CD1c-positive myeloid dendritic cell (primary cell): ENCODE data around the gene PELI3.
A peak's percentile ranks its signal among the peaks of the same experiment; 100 is the strongest.
"Not testable (repeated sequence)": the region's sequence is repeated elsewhere in the genome, so short reads cannot be mapped to it uniquely, and the experiment has no call there.

Experiments
- DNase-seq: peaks from one replicate; pipeline ENCODE4 v3.0.0-alpha.2; 2016; ENCODE audit errors: extremely low spot score

Gene PELI3

DNA sequence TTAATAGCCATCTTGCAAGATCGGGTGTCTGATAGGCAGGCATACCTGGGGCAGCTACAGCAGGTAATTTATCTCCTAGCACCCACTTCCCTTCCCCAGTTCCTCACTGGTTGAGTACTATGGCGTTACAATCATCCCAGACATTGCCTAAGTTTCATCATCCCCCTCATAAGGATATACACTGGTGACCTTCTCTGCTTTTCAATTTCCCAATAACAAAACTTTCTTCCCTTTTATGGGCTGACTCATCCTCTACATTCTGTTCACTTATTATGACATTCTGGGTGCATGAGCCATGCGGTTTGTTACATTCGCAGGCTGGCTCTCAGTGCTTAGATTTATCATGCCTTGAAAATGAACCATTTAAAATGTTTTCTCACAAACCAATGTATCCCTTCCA lies 23.1 kb upstream of the PELI3 start:
- DNase-seq: peak; percentile 91

DNA sequence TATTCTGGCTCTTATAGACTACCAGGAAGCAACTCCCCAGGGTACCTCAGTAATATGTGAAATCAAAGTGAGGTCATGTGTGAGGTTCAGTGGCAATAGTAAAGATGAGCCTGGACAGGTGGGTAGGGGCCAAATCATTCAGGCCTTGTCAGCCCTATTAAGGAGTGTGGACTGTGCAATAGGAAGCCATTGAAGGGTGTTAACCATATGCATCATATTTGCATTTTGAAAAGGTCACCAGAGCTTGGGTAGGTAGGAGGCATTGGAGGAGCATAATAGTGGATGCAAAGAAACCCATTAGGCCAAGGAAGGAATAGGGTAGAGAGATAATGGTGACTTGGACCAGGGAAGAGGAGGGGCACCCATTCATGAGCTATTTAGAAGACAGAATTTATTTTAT lies 19.7 kb upstream of the PELI3 start:
- no peak for DNase-seq

DNA sequence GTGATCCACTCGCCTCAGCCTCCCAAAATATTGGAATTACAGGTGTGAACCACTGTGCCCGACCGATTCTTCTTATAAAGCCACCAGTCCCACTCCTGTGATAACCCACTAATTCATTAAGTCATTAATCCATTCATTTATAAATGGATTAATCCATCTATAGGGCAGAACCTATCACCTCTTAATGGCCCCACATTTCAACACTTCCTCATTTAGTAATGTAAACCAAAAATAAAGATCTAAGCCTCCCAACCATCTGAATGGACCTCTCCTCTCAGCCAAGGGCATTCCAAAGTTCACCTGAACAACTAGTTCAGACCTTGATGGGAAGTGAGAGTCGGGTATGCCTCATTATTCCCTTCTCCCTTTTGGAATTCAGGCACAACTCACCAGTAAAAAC lies 18.2 kb upstream of the PELI3 start:
- DNase-seq: no peak

DNA sequence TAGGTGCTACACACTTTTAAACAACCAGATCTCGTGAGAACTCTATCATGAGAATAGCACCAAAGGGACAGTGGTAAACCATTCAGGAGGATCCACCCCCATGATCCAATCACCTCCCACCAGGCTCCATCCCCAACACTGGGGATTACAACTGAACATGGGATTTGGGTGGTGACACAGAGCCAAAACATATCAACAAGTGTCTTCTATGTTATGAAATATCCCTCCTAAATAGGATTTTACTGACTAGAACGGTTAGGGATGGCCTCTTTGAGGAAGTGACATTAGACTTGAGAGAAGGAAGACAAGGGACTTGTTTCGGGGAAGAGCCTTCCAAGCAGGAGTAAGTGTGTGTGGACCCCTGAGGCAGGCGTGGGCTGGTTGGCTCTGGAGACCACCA lies 16.1 kb upstream of the PELI3 start:
- DNase-seq: peak; percentile 27

DNA sequence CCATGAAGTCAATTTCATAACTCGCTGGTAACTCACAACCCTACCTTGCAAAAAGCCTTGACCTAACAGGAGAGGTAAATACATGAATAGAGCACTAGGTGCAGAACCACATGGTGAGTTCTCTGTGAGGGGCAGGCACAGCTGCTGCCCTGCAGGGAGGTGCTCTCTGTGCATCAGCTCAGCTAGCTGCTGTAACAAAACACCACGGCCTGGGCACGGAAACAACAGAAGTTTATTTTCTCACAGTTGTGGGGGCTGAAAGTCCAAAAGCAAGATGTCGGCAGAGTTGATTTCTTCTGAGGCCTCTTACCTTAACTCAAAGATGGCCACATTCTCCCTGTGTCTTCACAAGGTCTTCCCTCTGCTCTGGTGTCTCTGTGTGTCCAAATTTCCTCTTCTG lies 15.0 kb upstream of the PELI3 start:
- no peak for DNase-seq

DNA sequence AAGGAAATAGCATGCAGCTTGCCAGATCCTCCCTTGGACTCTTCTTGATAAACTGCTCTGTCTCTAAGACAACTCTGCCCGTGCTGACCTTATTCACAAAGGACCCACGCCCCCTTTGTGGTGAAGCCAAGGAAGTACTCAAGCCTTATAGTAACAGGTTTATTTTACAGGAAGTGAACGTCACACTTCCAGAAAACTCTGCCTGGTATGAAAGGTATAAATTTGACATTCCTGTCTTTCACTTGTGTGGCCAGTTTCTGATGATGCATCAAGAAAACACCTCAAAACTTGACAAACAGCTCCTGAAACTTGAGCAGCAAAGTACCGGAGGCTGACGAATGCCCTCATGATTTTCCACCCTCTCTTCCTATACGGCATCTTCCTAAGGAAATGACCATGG lies 12.5 kb upstream of the PELI3 start:
- DNase-seq: no peak

DNA sequence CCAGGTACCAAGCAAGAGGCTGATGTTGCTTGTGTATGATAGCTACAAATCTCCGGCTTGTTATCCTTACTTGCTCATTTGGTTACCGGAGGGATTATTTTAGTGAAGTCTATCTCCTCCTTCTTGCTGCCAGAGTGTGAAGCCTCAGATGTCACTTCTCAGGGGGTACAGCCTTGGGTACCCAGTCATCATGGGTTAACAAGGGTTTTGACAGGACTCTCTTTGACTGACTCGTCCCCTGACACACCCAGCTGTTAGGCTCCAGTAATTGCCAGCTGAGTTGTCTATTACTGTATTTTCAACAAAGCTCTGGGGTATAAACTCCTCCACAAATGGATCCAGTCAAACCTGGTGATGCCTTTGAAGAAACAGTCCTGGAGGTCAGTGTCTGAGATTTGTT lies 11.9 kb upstream of the PELI3 start:
- DNase-seq: no peak

DNA sequence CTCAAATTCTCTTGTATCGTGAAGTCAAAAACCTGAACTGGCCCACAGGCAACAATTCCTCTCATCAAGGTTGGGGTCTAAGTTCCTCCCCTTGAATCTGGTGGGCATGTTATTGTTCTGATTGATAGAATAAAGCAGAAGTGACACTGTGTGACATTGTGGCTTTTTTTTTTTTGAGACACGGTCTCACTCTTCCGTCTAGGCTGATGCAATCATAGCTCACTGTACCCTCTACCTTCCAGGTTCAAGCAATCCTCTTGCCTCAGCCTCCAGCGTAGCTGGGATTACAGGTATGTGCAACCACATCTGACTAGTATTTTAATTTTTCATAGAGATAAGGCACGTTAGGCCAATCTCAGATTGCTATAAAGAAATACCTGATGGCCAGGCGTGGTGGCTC lies 8.9 kb upstream of the PELI3 start:
- DNase-seq: peak; percentile 42

DNA sequence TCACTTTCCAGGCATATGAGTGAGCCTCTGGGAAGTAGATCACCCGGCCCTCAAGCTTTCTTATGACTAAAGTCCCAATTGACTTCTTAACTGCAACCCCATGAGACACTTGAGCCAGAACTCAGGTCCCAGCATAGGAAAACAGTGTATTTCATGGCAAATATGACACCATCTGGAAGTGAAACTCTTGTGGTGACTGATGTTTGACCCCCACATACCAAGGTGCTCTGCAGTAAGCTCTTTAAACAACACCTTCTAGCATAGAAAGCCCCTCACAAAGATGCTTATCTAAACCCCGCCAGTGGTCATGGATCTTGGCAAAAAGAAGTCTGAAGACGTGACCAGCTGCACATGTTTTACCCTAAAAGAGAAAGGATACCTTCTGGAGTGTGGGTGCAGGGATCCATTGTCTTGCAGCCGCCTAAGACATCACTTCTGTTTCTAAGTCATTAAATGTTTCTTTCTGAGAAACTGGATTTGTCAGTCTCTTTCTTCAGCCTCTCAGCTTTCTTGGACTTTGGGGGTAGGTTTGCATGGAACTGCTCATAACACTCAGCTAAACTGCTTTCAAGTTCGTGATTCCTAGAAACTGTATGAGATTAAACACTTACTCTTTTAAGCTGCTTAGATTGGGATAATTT lies 7.4 kb upstream of the PELI3 start:
- DNase-seq: peak; percentile 64

DNA sequence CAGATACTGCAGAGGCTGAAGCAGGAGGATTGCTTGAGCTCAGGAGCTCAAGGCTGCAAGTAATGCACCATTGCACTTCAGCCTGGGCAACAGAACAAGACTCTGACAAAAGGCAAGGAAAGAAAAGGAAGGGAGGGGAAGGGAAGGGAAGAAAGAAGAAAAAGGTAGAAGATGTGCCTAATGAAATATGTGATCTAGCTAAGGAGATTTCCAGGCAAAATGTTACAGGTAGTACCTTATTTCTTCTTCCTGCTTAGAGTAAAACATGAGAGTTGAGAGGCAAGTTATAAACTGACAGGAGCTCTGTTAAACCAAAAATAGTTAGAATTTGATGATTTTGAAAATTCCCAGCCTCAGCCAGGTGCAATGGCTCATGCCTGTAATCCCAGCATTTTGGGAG lies 4.7 kb upstream of the PELI3 start:
- DNase-seq: no peak

DNA sequence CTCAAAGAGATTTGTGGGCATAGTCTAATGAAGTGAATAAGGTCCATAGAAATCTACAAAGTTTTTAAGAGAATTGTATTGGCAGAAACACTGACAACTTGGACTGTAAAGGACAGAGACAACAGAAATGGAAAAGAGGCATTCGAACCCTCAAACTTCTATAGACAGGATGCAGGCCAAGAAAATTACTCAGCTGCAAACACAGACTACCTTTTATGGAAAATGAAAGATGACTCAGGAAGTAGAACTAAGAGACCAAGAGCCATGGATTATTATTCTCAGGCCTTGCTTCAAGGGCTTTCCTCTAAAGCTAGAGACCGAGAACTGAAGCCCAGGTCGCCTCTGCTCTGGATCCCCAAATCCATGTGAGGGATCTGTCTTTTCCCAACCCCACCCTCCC lies 3.8 kb upstream of the PELI3 start:
- DNase-seq: no peak

DNA sequence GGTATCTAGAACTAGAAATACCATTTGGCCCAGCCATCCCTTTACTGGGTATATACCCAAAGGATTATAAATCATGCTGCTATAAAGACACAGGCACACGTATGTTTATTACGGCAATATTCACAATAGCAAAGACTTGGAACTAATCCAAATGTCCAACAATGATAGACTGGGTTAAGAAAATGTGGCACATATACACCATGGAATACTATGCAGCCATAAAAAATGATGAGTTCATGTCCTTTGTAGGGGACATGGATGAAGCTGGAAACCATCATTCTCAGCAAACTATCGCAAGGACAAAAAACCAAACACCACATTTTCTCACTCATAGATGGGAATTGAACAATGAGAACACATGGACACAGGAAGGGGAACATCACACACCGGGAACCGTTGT lies 2.6 kb upstream of the PELI3 start:
- DNase-seq: not testable (repeated sequence)

DNA sequence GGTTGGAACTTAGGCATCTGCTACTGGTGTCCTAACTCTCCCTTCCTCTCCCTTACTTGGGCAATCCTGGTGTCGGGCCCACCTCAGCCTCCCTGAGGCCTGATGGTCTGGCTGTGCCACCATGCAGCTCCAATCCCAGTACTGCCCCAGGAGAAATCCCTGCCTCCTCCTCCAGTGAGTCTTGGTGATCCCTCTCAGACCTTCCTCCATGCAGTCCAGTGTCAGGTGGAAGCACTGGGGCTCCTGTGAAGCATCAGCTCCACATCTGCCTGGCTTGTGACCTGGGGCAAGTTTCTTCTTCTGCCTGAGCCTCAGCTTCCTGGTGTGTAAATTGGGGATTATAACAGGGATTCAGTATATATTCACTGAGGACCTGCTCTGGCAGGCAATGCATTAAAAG lies 1.8 kb upstream of the PELI3 start:
- no peak for DNase-seq

DNA sequence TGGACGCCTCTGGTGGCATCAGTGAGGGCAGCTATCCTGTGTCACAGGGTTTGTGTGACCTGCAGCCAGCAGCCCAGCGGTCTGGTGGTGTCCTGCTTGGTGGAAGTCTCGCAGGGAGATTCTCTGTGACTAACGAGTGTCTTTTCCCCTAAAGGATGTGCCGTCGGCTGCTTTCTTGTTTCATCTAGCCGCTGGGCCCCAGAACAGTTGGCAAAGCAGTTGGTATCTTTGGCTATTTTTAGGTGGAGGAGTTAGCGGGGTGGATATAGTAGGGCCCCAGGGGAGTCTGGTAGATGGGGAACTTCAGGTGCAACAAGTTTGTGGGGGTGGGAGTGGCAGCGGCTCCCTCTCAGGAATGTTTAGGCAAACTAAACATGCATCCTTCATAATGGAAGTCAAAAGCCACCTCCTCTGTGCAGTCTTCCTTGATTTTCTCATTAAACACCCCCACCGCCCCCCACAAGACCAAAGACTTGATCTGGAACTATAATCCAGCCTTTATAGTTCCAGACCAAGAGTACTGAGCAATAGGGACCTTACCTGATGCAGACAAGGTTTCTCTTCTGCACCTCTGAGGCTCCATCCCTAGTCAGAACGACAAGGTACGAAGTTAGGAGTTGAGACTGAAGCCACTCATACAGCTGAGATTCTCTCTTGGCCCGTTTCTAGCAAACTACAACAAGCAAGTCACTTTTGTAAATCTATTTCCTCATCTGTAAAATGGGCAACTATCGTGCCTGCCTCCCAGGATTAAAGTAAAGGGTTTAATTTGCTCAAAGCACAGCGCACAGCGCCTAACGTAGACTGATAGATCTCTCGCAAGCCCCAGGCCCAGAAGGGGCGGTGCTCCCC lies 1.1 kb upstream of the PELI3 start:
- no peak for DNase-seq

DNA sequence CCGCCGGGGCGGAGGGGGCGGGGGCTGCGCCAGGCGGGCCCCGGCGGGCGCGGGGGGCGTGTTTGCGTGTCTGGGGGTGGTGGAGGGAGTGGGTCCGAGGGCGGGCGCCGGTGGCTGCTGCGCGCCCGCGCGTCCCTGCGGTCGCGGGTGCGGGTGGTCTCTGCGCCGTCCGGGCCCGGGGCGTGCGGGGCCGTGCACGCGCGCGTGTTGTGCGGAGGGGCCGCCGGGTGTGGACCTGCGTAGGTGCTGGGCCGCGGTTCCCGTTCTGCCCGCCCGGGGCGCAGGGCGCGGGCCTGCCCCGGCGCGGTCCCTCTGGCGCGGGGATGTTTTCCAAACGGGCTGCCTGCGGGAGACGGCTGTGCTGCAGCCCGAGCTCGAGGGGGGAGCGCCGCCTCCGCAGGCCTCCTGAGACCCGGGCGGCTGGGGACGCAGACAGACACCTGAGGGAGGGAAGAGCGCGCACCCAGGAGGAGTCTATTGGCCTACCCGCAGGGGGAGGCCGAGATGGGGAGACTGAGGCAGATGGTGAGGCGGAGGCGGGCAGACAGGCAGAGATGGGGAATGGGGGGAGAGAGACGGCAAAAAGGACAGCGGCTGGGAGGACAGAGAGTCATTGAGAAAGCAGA lies 442 bp downstream of the PELI3 start:
- DNase-seq: peak; percentile 62

DNA sequence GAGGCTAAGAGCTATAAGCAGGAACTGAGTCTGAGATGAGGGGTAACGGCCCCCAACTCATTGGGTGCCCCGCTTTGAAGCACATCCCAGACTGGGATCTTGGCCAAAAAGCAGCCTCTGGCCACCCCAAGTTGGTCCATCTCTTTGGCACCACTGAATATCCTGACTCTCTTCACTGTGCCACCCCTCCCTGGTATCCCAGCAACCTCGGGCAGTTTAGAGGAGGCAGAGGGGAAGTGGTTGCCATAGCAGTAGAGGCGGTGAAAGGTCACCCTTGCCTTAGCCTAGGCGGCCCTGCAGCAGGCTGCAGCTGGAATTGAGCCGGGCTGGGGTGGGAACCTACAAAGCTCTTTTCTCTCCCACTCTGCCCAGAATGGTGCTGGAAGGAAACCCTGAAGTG lies 1.1 kb downstream of the PELI3 start:
- DNase-seq: peak; percentile 88

DNA sequence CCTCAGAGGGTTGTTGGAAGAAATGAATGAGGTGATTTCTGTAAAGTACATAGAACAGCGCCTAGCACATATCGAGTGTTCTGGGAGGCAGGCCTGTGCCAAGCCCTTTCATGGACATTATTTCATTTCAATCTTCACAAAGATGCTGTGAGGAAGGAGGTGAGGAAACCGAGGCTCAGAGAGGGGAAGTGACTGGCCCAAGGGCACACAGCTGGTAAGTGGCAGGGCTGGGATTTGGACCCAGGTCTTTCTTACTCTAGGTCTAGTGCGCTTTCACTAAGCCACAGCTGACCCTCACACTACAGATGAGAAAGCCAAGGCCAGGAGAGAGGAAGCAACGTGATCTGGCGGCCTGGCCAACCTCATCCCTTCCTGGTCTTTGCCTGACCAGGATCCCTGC lies 2.0 kb downstream of the PELI3 start:
- no peak for DNase-seq

DNA sequence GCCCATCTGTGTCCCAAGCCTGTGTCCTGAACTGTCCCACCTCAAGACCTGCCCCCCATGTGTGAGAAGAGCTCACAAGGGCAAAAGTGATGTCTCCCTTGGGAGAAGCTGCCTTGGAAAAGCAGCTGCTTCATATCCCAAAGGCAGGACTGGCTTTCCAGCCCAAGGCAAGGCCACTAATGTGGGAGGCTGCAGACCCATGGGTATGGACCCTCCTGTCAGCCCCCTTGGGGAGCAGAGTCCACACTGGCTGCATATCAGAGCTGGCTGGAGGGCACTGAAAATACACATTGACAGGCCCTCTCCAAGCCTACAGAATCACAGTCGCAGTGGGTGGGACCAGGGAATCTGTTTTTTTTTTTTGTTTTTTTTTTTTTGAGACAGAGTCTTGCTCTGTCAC lies 2.7 kb downstream of the PELI3 start:
- DNase-seq: no peak

DNA sequence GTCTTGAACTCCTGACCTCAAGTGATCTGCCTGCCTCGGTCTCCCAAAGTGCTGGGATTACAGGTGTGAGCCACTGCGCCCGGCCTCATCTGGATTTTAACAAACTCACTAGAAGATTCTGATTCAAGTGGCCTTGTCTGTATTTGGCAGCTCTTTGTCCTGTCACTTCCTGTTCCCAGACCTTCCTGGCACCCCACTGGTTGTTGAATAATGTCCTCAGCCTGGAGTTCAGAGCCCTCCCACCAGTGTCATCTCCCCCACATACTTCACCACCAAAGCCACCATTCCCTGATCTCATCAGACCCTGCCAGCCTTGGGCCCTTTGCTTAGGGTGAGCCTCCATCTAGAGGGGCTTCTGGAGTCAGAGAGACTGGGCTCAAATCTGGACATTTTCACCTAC lies 3.3 kb downstream of the PELI3 start:
- DNase-seq: no peak

DNA sequence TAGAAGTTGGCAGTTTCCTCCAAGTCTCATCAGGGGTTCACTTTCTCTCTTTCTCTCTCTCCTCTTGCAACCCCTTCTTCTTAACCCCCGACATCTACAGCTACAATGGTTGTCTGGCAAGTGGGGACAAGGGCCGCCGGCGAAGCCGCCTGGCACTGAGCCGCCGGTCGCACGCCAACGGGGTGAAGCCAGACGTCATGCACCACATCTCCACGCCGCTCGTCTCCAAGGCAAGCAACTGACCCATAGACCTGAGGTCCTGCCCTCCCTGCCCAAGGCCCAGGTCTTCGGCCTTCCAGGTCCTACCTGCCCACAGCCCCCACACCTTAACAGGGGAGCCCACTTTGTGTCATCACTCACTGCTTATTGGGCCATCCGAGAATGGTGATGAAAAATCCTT lies 4.4 kb downstream of the PELI3 start:
- DNase-seq: no peak

DNA sequence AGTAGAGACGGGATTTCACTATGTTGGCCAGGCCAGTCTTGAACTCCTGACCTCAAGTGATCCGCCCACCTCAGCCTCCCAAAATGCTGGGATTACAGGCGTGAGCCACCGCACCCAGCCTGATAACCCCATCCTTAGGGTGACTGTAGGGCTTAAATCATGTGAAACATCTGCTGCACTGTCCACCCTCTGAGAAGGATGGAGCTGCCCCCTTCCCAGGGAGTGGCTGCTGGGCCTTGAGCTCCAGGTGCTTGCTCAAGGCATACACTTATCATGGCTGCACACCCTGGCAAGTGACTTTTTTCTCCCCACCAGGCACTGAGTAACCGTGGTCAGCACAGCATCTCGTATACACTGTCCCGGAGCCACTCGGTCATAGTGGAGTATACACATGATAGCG lies 5.3 kb downstream of the PELI3 start:
- no peak for DNase-seq

DNA sequence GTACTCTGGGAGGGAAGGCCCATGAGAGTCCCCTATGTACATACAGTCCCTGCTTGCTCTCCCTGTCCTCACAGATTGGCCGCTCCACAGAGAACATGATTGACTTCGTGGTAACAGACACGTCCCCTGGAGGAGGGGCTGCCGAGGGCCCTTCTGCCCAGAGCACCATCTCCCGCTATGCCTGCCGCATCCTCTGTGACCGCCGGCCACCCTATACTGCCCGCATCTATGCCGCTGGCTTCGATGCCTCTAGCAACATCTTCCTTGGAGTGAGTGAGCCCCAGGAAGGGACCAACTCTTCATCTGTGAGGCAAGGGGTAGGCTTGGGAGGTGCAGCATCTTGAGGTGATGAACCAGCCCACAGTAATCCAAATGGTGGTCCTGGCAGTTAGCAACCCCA lies 6.5 kb downstream of the PELI3 start:
- no peak for DNase-seq
